Kidney tubule cell (primary cell): ENCODE data around the gene SLC45A3.
A peak's percentile ranks its signal among the peaks of the same experiment; 100 is the strongest.
"Not testable (repeated sequence)": the region's sequence is repeated elsewhere in the genome, so short reads cannot be mapped to it uniquely, and the experiment has no call there.

Source experiments
- DNase-seq: peaks from one replicate; pipeline ENCODE4 v3.0.0-alpha.2; 2018; ENCODE audit warnings: low spot score

Gene SLC45A3

DNA sequence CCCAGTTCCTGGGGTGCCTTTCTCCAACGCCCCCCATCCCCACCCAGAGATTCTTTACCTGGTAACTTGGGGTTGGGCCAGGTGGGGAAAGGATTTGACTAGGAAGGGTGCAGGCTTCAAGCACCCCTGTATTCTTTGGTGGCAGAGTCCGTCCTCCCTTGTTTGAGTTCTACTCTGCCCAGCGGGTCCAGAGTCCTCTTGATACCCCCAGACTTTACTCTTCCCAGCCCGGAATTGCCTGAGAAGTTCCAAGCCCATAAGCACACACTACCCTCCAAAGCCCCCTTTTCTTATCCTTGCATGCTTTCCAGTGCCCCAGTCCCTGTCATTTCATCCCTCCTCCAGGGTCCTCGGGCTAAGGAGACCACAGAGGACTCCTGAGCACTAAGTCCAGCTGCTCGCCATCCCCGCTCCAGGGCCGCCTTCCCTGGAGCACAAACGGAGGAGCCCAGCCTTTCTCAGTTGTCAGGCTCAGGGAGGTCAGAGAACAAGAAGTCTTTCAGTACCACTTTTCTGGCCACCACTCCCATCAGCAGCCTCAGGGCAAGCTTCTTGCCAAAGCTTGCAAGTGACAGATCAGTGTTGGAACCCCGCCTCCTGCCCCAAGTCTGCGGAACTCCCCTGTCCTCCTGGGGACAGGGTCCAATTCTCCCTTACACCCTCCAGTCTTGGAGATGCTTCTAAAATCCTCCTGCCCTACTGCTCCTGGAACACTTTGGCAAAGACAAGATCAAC, 12.2 kb downstream of the SLC45A3 start:
- DNase-seq = no peak

DNA sequence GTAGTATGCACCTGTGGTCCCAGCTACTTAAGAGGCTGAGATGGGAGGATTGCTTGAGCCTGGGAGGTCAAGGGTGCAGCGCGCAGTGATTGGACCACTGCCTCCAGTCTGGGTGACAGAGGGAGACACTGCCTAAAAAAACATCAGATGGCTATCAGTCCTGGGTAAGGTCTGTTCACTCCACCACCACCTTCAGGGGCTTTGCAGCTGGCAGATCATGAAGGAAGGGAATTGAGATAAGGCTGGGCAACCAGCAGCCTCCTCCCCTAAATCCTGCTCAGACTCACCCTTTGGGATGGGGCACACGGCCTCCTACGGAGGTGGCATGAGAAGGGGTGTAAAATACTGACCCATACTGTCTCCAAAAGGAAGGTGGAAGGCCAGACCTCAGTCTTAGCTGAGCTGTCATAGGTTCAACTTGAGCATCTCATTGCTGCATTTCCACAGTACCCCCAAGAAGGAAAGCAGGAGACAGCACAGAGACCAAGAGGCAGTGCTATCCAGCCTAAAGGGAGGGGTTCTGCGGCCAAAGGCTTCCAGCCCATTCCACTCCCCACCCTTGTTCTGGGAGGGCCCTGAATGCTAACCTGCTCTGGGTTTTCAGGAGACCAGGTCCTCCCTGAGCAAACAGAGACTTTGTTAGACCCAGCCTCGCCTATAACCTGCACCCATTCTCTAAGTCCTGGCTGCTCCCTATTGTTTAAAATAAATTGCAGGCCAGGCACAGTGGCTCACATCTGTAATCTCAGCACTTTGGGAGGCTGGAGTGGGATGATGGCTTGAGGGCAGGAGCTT, 13.7 kb downstream of the SLC45A3 start:
- DNase-seq = no peak

DNA sequence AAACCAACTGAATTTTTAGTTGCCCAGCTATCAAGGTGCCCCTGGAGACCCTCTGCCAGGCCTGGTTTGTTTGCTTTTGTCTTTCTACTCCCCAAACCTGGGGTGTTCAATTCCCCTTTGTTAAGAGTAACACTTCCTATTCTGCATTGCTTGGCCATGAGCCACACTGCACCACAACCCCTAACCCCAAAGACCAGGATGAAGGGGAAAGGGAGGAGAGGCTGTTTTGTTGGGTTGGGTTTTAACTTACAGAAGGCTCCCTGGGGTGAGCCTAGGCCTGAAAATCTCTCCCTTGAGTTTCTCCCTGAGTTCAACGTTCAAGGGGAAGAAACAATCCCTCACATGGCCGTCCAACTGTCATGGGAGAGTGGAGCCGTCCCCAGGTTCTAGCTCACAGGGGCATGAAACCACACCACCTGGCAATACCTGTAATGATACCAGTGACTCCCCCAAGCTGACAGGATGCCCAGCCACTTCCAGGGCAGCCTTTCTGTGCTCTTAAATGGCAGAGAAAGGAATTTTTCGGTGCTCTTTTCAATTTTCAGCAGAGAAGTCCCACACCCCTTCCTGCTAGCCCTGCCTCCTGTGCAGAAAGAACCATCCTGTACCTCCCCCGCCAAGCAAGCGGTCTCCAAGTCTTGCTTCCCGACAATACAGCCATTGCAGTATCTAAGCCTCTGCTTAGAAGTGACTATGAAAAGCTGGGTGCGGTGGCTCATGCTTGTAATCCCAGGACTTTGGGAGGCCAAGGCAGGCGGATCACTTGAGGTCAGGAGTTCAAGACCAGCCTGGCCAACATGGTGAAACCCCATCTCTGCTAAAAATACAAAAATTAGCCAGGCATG, 14.9 kb downstream of the SLC45A3 start:
- DNase-seq = peak; percentile 67

DNA sequence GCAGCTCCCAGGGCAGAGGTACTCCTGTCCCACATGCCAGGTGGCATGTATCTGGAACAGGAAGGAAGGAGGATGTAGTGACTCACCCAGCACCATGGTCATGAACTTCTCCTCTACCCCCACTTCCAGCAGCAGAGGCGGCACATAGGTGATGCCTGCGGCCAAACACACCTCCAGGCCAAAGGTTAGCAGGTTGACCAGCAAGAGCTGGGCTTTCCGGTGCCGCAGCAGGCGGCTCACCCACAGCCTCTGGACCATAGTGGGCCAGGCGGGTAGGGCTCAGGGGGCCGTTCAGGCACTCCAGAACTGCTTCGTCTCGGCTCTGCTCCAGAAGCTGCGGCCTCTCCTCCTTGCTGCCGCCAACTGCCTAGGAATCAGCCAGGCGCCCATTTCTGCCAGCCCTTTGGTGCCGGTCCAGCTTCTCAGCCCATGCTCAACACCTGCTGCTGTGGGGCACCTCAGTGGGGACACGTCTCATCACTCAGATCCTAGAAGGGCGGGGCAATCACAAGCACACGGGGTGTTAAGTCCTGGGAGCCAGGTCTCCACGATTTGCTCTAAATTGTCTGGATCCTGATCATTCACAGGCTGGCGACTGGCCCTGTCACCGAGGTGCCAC, 15.8 kb downstream of the SLC45A3 start:
- peak; percentile 83 for DNase-seq

DNA sequence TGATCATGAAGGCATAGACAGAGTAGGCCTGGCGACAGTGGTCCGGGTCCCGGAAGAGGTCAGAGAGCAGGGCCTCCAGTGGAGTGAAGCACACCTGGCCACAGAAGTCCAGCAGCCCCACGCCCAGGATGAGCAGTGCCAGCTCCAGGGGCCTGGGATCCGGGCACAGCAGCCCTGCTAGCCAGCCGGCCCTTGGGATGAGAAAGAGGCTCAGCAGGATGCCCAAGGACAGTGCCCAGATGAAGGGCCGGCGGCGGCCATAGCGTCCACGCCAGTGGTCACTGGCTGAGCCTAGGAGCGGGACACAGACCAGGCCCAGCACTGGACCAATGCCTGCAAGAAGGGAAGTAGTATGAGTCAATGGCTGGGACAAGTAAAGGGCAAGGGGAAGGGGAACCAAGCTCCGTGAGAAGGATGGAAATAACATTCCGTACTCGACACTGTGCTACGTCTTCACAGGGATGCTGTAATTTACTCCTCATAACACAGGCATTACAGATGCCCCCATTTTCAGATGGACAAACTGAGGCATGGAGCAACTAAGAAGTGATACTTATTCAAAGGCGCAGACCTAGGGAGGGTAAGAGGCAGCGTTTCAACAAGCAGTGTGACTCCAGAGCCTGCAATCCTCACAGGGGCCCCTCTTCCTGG, 16.9 kb downstream of the SLC45A3 start:
- DNase-seq = no peak

DNA sequence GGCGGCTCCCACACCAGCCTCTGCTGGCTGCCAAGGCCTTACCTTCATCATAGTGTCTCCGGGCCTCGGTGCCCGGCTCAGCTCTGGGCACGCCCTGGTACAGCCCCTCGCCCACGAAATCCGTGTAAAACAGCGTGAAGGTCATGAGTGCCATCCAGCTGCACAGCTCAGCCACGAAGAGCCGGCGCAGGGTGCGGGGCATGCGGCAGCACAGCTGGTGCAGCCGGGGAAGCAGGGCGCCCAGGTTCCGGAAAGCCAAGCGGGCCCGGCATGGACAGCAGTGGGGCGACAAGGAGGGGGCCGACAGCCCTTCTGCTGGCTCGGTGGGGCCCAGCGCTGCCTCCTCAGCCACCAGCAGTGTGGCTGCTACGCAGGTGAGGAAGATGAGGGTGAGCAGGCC, 17.5 kb downstream of the SLC45A3 start:
- DNase-seq = no peak

DNA sequence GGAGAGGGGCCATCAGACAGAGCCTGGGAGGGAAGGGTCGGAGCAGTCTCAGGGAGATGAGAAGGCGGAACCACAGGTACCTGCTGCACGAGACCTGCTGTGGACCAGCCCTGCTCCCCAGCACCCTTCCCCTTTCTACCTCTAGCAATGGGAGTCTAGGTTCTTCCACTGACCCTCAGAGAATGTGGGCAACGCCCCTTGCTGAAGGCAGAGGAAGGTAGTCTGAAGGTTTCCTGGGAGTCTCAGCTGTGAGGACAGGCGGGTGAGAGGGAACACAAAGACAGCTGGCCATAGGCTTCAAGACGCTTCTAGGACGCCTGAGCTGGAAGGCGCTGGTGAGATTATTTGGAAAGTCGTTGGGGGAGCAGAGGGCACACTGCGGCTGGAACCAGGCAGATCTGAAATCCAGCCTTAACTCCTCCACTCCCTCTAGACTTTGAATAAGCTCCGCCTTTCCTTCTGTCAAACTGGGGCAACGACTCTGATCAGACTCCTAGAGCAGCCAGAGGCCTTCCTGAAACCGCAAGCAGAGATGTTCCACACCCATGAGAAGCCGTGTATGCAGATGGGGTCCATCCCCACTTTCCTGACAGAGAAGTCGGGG, 18.1 kb downstream of the SLC45A3 start:
- no peak for DNase-seq

DNA sequence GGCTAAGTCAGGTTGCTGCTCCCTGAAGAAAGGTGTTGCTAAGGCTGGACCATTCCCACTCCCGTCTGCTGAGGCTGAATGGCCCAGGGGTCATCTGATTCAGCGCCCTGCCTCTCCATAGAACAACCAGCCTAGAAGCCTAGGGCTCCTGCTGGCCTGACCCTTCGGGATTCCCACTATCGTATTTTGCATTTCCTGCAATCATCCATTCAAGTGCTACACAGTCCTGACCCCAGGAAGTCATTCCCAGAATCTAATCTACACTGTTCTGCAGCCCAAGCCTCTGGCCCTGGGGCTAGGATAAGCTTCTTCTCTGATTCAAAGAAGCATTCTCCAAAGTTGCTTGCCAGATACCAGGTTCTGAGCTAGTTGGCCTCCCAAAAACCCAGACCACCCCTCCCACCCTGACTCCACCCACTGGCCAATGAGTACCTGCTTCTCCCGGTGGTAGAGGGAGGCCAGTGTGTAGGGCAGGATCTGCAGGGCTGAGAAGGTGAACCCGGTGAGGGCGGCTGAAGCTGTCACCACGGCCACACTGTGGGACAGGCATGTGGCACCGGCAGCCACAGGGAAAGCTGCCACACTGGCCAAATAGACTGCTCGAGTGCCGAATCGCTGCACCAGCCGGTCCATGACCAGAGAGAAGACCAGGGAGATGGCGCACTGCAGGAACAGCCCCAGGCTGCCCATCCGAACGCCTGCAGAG, 18.7 kb downstream of the SLC45A3 start:
- DNase-seq = no peak

DNA sequence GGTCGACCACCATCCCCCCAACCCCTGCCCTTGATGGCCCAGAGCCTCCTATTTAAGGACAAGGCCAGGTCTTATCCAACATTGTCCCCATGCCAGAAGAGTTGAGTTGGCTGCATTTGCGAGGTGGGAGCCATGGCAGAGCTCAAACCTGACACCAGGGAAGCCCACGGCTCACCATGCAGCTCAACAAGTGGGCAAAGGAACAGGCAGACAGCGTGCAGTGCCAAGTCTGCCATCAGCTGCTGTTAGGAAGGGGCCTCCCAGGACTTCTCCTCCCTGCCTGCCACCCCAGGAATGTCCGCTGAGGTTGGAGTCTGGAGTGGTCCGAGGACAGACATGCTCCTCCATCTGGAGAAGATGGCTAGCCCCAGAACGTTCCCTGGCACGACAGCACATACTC, 19.9 kb downstream of the SLC45A3 start:
- no peak for DNase-seq

DNA sequence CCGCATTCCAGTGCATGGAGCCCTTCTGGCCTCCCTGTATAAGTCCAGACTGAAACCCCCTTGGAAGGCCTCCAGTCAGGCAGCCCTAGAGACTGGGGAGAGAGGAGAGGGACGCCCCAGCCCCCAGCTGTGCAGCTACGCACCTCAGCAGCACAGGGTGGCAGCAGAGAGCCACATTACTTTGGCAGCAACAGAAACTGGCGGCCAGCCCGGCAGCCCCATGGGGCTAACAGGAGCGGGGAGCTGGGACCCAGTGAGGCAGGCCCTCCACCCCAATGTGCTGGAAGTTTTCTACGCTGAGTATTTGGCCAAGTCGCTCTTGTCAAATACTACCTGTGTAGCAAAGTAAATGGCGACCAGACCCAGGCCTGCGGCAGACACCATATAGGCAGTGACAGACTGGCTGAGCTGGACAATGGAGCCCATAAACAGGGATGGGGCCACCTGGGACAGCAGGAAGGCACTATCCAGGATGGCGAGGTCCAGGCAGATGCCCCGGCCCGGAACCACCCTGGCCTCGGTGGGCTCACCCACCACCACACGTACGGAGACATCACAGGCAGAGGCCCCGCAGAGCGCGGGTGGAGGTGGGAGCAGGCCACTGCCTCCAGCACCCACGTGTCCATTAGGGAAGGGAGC, 21.2 kb downstream of the SLC45A3 start:
- peak; percentile 69 for DNase-seq

DNA sequence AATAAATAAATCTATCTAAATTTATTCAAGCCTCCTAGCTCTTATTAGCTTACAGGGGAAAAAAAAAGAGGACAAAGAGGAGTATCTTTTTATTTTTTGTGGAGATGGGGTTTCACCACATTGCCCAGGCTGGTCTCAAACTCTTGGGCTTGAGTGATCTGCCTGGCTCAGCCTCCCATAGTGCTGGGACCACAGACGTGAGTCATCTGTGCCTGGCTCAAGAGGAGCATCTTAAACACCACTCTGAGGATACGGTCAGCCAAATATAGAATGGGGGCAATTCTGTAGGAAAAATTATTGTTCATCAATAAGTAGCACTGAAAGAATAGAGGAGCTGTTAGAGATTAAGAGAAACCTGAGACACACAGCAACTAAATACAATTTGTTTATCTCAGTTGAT, 24.1 kb downstream of the SLC45A3 start:
- no peak for DNase-seq

DNA sequence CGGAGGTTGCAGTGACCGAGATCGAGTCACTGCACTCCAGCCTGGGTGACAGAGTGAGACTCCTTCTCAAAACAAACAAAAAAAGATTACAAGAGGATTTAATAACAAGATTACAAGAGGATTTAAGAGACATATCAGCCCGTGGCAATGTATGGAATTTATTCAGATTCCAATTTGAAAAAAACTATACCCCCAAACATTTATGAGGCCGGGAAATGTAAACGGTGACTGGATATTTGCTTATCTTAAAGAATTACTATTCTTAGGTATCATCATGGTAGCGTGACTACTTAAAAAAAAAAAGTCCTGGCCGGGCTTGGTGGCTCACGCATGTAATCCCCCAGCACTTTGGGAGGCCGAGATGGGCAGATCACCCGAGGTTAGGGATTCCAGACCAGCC, 27.3 kb downstream of the SLC45A3 start:
- DNase-seq = no peak

DNA sequence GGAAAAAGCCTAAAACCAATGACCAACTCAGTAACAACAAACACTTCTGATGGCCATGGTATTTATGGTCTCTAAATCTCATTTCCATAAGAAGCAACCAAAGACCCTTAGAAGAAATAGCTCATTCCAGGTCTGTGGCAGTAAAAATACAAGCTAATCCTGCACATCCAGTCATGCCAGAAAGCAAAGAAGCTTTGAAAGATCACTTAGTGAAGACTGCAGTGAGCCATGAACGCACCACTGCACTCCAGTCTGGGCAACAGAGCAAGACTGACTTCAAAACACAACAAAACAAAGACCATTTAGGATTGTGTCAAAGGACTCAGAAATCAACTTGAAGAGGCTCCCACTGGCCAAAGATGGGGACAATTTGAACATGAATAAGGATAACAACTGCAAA, 30.1 kb downstream of the SLC45A3 start:
- DNase-seq = peak; percentile 25

DNA sequence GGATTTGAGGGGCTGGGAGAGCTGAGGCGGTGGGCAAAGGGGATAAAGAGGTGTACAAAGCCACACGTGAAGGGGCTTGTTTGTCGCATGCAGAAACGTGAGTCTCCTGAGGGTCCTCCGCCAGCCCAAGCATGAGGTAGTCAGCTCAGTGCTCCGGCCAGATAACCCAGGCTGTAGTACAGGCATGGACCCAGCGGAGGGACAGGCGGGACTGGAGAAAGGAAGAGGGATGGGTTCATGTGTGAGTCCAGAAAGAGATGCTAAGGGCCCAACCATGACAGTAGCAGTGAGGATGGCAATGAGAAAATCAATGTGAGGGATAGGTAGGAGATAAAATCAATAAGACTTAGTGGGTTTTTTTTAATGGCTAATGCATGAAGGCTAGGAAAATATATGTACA, 34.8 kb downstream of the SLC45A3 start:
- no peak for DNase-seq

DNA sequence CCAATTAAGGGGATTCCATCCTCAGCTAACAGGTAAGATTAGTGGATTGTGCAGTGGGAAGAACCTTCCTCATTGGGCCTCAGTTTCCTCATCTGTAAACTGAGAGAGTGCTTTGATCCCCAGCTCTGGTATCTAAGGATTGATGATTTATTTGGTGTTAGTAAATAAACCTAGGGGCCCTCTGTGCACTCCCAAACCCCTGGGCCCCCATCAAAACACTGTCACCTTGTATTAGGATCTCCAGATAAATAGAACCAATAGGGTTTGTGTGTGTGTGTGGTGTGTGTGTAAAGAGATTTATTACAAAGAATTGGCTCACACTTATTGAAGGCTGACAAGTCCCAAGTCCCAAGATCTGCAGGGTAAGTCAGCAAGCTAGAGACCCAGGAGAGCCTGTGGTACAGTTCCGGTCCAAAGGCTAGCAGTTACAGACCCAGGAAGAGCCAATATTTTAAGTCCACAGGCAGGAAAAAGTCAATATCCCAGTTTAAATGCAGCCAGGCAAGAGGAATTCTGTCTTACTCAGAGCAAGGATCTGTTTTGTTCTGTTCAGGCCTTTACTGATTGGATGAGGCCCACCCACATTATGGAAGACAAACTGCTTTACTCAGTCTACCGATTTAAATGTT, 37.5 kb downstream of the SLC45A3 start:
- DNase-seq = no peak

DNA sequence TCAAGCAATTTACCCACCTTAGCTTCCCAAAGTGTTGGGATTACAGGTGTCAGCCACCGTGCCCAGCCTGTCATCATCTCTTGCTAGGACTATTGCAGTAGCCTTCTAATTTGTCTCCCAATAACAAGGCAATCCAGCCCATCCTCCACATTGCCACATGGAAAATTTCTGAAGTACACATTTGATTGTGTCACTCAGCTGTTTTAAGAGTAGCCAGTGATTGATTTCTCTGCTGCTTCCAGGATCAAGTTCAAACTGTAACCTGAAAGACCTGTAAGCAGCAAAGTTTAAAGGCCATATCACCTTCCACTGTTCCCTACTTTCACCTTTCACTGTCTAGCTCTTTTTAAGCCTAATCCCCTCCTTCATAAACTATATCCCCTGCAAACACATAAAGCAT, 40.7 kb downstream of the SLC45A3 start:
- DNase-seq = no peak

DNA sequence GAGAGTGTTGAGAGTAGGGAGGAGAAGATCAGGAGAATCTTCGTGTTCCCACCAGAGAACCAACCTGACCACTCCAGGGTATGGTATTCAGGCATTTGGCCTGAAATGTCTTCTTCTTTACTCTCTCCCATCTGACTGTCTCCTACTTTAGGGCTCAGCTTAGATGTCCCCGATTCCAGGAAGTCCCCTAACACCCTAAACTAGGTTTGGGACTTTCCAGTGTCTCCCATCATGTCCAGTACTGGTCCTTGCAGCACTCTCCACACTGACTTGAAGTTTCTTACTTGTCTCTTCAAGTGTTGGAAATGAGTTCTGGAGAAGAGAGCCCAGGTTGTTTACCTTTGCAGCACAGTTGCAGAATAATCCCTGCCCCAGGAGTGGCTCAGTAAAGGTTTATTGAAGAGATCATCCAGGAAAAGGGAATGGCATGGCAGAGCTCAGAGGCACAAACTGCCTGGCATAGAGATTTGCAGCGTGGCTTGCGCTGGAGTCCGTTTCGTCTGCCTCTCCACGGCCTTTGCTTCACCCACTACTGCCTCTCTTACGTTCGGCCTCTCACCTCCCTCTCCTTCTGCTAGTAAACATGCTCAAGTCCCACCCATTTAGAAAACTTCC, 42.3 kb downstream of the SLC45A3 start:
- DNase-seq = no peak

DNA sequence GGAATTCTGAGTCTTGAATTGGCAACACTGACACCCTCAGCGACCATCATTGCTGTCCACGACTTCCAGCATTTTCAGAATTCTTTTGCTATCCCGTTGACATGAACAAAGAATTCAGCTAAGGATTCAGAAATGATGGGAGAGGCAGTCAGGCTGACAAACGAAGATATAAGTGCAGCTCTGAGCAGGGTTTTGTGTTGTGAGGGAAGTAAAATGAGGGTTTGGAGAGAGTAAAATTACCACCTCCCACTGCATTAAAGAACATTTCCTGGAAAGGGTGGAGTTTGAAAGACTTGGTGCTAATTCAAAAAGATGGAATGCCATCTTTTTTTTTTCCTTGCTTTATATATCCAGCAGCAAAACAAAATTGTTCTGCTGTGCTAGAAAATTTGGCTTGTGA, 43.6 kb downstream of the SLC45A3 start:
- no peak for DNase-seq

DNA sequence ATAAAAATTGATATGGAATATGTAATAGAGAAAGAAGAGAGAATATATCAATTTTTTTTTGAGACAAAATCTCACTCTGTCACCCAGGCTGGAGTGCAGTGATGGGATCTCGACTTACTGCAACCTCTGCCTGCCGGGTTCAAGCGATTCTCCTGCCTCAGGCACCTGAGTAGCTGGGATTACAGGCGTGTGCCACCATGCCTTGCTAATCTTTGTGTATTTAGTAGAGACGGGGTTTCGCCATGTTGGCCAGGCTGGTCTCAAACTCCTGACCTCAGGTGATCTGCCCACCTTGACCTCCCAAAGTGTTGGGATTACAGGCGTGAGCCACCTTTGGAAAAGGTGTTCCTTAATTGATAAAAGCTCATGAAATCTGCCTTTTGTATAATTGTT, 44.2 kb downstream of the SLC45A3 start:
- DNase-seq = not testable (repeated sequence)
